NCI-H2227 (cell line): ENCODE results near the gene TESPA1.

Experiments used
- DNase-seq: peaks from one replicate; lab custom pipeline; 2025; ENCODE audit not compliant: unreplicated experiment; lab: John Stamatoyannopoulos, UW

The TESPA1 gene, protein sequence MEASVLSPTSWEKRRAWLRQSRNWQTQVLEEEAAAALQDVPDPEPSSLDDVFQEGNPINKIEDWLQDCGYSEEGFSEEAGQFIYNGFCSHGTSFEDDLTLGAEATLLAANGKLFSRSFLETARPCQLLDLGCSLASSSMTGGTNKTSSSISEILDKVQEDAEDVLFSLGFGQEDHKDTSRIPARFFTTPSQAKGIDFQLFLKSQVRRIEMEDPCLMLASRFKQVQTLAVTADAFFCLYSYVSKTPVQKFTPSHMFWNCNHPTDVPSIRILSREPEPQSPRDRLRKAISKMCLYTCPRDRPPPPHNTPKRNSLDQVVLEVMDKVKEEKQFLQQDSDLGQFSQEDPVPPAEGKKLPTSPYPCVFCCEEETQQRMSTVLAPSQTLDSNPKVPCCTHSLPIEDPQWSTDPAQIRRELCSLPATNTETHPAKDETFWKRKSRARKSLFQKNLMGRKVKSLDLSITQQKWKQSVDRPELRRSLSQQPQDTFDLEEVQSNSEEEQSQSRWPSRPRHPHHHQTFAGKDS

DNA sequence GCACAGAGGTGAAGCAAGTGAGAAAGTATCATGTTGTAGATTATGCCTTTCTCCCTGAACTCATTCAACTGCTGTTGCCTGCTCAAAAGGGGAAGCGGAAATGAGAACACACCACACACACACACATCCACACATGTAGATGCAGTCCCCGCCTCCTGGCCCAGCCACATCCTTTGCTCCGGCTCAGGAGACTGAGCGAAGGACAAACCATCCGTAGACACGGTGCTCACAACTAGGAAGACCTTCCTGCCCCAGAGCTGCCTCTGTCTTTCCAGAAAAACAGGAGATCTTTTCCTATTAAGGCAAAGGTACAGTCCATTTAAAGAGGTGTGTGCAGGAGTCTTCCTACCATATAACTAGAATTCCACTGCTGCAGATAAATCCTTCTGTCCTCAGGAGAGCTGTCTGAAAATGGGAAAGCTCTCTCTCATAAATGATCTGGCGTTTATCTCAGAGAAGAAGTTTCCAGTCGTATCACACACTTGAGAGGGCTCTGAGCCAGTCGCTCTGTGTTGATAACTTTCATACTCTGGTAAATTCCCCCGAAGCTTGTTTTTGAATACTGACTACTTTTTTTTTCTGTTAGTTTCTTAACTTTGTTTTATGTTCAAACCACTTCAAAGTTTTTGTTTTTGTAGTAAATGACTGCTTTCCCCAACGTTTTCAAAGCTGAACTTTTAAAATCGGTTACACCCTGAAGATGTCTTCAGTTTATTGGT lies at the start of gene TESPA1:
TSS of gene TESPA1 (minus strand) at position 105 of the 719 bp plus-strand sequence. CDS start 10,200 bp downstream, outside the sequence.
- DNase-seq = no peak

DNA sequence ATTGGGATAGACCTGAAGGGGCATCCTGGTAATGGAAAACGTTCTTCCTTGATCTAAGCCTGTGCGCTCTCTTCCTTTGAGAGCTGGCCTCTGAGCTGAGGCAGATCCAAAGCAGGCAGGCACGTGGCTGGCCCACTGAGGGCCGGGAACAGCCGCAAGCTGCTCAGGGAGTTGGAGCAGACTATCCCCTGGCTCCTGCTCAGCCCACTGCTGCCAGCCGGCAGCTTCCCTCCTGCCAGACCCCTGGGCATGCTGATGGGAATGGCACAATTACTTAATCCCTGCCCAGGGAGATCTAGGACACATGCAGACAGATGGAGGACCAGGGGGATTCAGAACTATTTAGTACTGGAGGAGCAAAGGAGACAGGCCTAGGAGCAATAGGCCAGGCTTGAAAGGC lies 49.7 kb upstream of the TESPA1 start:
- no peak for DNase-seq

GRCh38 chr12:55025508-55025907 lies 40.9 kb upstream of the TESPA1 start:
- DNase-seq = no peak

DNA sequence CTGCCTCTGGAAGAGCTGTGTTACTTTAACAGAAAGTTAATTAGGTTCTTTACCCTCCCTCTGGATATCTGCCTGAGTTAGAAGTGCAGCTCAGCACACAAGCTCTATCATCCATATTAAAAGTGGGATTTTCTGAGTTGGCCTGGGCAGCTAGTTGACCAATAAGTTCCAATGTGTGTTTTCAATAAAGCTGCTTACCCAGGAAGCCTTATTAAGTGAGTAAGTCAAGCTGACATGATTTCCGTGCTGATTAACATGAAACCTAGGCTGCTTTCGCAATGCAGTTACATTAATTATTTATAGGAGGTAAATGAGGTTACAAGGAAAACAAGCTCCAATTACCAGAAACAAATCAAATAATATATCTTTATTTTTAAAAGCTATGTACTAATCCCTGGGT lies 40.0 kb upstream of the TESPA1 start:
- no peak for DNase-seq

DNA sequence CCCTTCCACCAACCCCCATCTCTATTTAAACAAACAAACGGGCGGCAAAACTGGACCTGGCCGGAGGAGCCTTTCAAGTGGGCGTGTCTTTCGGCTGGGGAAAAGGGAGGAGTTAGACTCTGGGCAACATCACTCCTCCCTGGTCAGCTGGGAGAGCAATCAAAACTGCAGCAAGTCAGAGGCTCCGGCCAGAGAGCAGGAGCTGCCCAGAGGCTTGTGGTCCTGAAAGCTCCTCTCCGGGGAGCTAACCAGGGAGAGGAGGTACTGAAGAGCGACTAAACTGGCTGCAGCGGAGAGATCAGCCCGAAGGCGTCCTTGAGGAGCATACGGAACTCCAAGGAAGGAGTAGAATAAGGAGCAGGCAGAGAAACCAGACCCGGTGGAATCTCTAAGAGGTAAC lies 35.2 kb upstream of the TESPA1 start, which contains the start of gene NEUROD4:
TSS of gene NEUROD4 (plus strand) at position 191 of the 400 bp plus-strand sequence. CDS start 6,466 bp downstream, outside the sequence.
- DNase-seq = no peak

GRCh38 chr12:55017416-55017925 lies 32.9 kb upstream of the TESPA1 start:
- no peak for DNase-seq

DNA sequence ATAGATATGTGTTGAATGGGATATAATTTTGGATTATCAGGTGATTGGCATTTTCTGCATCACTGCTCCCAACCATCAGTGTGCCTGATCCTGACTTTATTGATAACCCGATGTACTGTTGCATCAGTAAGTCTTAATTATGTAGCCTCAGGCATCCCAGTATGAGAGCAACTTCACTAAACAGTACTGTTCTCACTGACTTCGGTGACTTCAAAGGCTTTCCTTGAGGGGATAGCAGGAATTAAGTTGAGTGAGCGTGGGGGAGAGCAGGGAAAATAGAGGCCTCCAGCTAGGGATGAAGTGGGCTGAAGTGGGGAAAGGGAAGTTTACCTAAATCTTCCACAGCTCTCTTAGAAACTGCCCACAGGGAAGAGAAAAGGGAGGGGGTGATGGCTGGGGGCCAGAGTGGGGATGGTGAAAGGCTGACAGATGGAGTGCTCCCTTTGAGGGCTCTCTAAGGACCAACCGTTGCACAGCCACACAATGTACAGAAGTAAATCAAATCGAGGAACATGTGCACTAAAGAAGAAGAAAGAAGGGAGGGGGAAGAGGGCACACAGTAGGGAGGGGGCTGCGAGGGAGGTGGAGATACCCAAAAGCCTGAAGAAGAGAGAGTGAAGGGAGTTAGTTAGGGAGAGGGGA lies 24.5 kb upstream of the TESPA1 start:
- DNase-seq = no peak

DNA sequence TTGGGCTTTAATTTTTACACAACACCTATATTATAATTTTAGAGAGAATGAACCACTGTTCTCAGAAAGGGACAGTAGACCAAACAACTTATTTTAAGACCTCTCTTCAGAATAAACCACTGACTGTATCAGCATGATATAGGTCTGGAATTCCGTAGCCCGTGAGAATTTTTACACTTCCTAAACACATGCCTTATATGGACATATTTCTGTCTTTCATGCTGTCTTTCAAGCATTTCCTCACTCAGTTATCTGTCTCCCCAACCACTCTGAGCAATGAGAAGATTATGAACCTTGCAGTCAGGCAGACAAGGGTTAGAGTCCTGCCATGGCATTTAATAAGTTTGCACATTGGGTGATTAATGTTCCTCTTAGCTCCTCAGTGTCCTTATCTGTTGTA lies 17.8 kb upstream of the TESPA1 start:
- DNase-seq = no peak

DNA sequence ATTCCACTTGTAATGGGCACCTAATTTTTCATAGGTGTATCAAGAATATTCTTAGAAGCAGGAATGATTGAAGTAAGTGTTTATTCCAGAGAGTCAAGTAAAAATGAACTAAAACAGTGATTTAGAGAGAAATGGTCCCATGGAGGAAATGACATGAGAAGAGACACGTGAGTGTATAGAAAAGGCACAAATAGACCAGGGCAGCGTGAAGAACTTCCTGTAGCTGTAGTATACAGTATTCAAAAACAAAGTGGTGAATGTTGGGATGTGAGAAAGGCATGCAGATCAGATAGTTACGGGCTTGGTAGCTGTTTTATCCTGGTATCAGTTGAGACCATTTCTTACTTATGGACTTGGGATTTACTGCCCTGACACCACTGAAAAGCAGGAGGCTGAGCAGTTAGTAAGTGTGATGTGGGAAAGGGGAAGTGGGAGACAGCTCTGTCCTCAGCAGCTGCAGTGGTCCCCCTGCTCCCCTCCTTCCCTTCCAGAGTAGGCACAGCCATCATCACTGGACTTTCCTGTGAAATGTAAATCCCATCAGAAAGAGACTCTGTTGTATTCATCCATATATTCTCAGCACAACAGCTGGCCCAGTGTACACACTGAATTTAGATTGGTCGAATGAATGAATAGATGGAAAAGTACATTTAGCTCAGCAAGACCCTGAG lies 16.8 kb upstream of the TESPA1 start:
- no peak for DNase-seq

GRCh38 chr12:54998958-54999510 lies 14.5 kb upstream of the TESPA1 start:
- no peak for DNase-seq

DNA sequence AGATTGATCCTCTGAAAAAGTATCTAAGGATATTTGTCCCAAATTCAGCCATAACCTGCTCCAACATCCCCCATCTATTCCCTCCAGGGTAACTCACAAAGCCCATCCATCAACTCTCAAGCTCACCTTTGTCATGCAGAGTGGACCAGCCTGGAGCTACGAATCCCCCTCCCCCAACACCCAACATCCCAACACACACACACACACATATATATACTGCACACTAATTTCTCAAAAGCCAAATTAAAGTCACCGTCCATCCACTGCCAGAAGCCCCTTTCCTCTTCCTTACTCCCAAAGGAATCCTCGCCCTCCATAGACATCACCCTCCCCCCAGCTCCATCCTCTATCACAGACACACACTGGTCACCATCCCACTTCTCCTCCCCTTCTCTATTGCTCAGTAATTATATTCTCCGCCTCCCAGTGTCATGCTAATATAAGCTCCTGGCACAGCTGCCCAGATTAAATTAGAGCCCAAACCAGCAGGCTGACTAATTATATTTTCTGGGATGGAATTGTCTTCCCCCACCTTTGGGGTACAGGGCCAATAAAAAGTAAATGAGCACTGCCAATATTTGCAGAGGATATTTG lies 13.5 kb upstream of the TESPA1 start:
- no peak for DNase-seq

GRCh38 chr12:54996205-54996604 lies 11.6 kb upstream of the TESPA1 start:
- no peak for DNase-seq

- peak; percentile 50 for DNase-seq
These were observed 8.7 kb upstream of the TESPA1 start for GRCh38 chr12:54993181-54993835.

GRCh38 chr12:54991991-54992375 lies 7.4 kb upstream of the TESPA1 start:
- DNase-seq = no peak

DNA sequence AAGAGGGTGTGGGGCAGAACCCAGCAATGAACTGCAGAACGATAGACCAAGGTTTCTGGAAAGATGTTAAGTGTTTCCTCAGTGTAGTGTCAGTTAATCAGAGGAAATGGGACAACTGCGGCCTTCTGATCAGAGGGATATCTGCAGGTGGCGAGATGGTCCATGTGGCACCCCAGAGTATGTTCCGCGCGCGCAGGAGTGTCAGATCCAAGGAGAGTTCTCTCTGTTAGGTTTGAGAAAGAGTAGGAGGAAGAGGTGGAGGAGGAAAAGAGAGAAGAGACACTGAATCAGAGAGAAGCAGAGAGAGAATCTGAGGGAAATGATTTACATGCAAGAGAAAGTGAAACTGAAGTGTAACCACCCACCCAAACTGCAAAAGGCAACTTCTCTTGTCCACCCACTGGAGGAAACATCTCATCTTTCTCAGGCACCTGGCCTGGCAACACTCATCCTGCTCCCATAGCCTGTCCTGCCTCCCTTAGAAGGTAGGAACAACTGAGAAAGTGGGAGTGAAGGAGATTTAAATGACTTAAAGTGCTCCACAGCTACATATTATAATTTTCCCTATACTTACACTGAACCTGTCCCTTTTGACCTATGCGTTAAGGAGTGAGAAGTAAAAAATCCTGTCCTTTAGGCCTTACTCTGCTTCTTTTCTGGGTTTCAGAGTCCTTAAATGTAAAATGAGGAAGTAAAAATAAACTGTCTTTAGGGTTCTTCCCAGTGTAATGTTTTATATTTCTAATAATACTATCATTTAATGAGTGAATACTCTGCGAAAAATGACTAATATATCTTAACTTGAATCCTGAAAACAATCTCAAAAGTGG lies 6.8 kb upstream of the TESPA1 start:
- no peak for DNase-seq

GRCh38 chr12:54989829-54990228 lies 5.3 kb upstream of the TESPA1 start:
- DNase-seq = no peak

- no peak for DNase-seq
These were observed 4.0 kb upstream of the TESPA1 start for GRCh38 chr12:54988402-54989054.

GRCh38 chr12:54987611-54988231 lies 3.2 kb upstream of the TESPA1 start:
- DNase-seq = no peak
